Anterior cingulate cortex (tissue), 58 donors: ENCODE measurements around the gene FAM47B.

Experiments used
- DNase-seq, 58 donors: peaks; one replicate each; lab custom pipeline; 2025; lab: John Stamatoyannopoulos, UW

Gene FAM47B

GRCh38 chrX:34942496-34942895, at the start of gene FAM47B:
Gene FAM47B, plus strand, starts transcription at chrX:34942796. Its CDS starts 36 bp downstream, at chrX:34942832.
- DNase-seq: no peak

- no peak for DNase-seq
Measured at GRCh38 chrX:34893741-34894140, 48.9 kb upstream of the FAM47B start.

- DNase-seq: peak in 1 of 58 donors; percentile 0
Measured at GRCh38 chrX:34900691-34901090, 41.9 kb upstream of the FAM47B start.

GRCh38 chrX:34901761-34902160, 40.8 kb upstream of the FAM47B start:
- DNase-seq: no peak

- DNase-seq: peak in 1 of 58 donors; percentile 0
Measured at GRCh38 chrX:34903316-34903715, 39.3 kb upstream of the FAM47B start.

GRCh38 chrX:34909151-34909550, 33.4 kb upstream of the FAM47B start:
- DNase-seq: no peak

GRCh38 chrX:34915463-34916225, 27.0 kb upstream of the FAM47B start:
- no peak for DNase-seq

GRCh38 chrX:34917146-34917545, 25.4 kb upstream of the FAM47B start:
- no peak for DNase-seq

GRCh38 chrX:34918091-34918736, 24.4 kb upstream of the FAM47B start:
- DNase-seq: no peak

- DNase-seq: peak in 1 of 58 donors; percentile 0
Measured at GRCh38 chrX:34918856-34919255, 23.7 kb upstream of the FAM47B start.

- DNase-seq: no peak
Measured at GRCh38 chrX:34927866-34928265, 14.7 kb upstream of the FAM47B start.

GRCh38 chrX:34943235-34943634, 639 bp downstream of the FAM47B start:
- DNase-seq: no peak

GRCh38 chrX:34956916-34957315, 14.3 kb downstream of the FAM47B start:
- no peak for DNase-seq

GRCh38 chrX:34961662-34962061, 19.1 kb downstream of the FAM47B start:
- no peak for DNase-seq

GRCh38 chrX:34972206-34972605, 29.6 kb downstream of the FAM47B start:
- DNase-seq: no peak

- DNase-seq: no peak
Measured at GRCh38 chrX:34978171-34978570, 35.6 kb downstream of the FAM47B start.

- no peak for DNase-seq
Measured at GRCh38 chrX:34987646-34988045, 45.0 kb downstream of the FAM47B start.
